GM19025 (cell line): ENCODE data around the gene ST7.
A peak's percentile ranks its signal among the peaks of the same experiment; 100 is the strongest.
"Not testable (repeated sequence)": the region's sequence is repeated elsewhere in the genome, so short reads cannot be mapped to it uniquely, and the experiment has no call there.

Source experiments
- ATAC-seq: cut with Tn5 transposase; IDR thresholded peaks from one replicate; pipeline ENCODE4 v1.9.1; 2021; ENCODE audit warnings: mild to moderate bottlenecking, low read depth, moderate library complexity; ENCODE audit not compliant: unreplicated experiment

The ST7 gene

GRCh38 chr7:116953372-116953905, at the start of gene ST7:
TSS of gene ST7 (plus strand) at chr7:116953501. CDS start at chr7:116953541, 40 bp downstream.
- ATAC-seq, result peak; percentile 42

- ATAC-seq, result no peak
Measured at GRCh38 chr7:116906391-116906790, 46.9 kb upstream of the ST7 start.

- no peak for ATAC-seq
Measured at GRCh38 chr7:116910383-116910782, 42.9 kb upstream of the ST7 start.

- no peak for ATAC-seq
Measured at GRCh38 chr7:116911801-116912200, 41.5 kb upstream of the ST7 start.

- no peak for ATAC-seq
Measured at GRCh38 chr7:116912269-116912909, 40.9 kb upstream of the ST7 start.

GRCh38 chr7:116918704-116919103, 34.6 kb upstream of the ST7 start:
- ATAC-seq, result no peak

GRCh38 chr7:116920359-116920758, 32.9 kb upstream of the ST7 start:
- no peak for ATAC-seq

GRCh38 chr7:116922545-116922944, 30.8 kb upstream of the ST7 start:
- ATAC-seq, result no peak

- no peak for ATAC-seq
Measured at GRCh38 chr7:116924741-116925140, 28.6 kb upstream of the ST7 start.

- ATAC-seq, result no peak
Measured at GRCh38 chr7:116929021-116929420, 24.3 kb upstream of the ST7 start.

GRCh38 chr7:116929914-116930913, 23.1 kb upstream of the ST7 start:
- ATAC-seq, result peak; percentile 69

GRCh38 chr7:116932566-116932965, 20.7 kb upstream of the ST7 start:
- no peak for ATAC-seq

GRCh38 chr7:116933465-116933864, 19.8 kb upstream of the ST7 start:
- ATAC-seq, result no peak

GRCh38 chr7:116934580-116934979, 18.7 kb upstream of the ST7 start:
- ATAC-seq, result no peak

GRCh38 chr7:116936844-116937243, 16.5 kb upstream of the ST7 start:
- ATAC-seq, result not testable (repeated sequence)

GRCh38 chr7:116938678-116939077, 14.6 kb upstream of the ST7 start:
- no peak for ATAC-seq

GRCh38 chr7:116940689-116941370, 12.5 kb upstream of the ST7 start:
- ATAC-seq, result no peak

GRCh38 chr7:116942504-116942903, 10.8 kb upstream of the ST7 start:
- ATAC-seq, result no peak

GRCh38 chr7:116948934-116949333, 4.4 kb upstream of the ST7 start:
- ATAC-seq, result no peak

- no peak for ATAC-seq
Measured at GRCh38 chr7:116949941-116950801, 3.1 kb upstream of the ST7 start.
